Raji (cell line): ENCODE results near the gene MAD2L1.

Source experiments
- POLR2A ChIP-seq: IDR thresholded peaks from 2 replicates; pipeline ENCODE4 v1.6.1; 2011; ENCODE audit warnings: low read depth, low read length, control low read depth; ENCODE audit not compliant: insufficient read depth

Gene MAD2L1

GRCh38 chr4:120066517-120067340 is at the start of gene MAD2L1:
Gene MAD2L1, minus strand, starts transcription at chr4:120066848. Its CDS starts 114 bp downstream, at chr4:120066734.
- TF ChIP-seq POLR2A: peak; percentile 89

GRCh38 chr4:120111745-120112144 is 45.1 kb upstream of the MAD2L1 start:
- no peak for TF ChIP-seq POLR2A

- TF ChIP-seq POLR2A: no peak
Measured at GRCh38 chr4:120109406-120109805, 42.8 kb upstream of the MAD2L1 start.

GRCh38 chr4:120105472-120105871 is 38.8 kb upstream of the MAD2L1 start:
- TF ChIP-seq POLR2A: no peak

GRCh38 chr4:120096508-120097297 is 30.1 kb upstream of the MAD2L1 start:
- no peak for TF ChIP-seq POLR2A

GRCh38 chr4:120088507-120088906 is 21.9 kb upstream of the MAD2L1 start:
- TF ChIP-seq POLR2A: no peak

DNA sequence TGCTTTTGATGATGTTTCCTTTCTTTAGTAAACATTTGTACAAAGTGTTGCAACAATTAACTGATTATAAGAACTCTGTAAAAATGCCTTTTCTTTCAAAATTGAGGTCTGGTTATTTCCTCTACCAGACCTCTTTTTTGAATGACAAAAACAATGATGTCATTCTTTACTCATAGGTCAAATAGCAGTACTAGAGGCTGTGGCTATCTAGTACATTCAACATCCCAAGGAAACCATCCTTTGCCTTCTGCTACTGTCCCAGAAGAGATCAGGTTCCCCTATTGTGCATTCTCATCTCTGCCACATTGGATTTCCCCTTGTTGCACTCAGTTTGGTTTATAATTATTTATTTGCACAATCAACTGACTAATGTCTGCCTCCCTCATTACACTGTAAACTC is 19.1 kb upstream of the MAD2L1 start:
- no peak for TF ChIP-seq POLR2A

DNA sequence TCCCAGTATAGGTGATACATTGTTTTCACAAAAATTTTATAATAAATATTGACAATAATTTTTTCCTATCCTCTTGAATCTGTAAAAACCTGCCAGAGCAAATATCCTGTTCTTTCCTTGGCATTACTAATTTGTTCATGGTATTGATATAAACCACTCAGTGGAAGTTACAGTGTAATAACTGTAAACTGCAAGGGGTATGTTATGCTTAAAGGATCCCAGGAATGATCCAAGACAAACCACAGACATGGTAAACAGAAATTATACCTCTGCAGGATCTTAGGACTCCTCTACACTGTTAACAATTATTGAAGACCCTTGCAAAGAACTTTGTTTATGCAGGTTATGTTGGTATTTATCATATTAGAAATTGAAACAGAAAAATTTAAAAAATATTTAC is 17.7 kb upstream of the MAD2L1 start:
- no peak for TF ChIP-seq POLR2A

- no peak for TF ChIP-seq POLR2A
Measured at GRCh38 chr4:120083152-120083551, 16.5 kb upstream of the MAD2L1 start.

- no peak for TF ChIP-seq POLR2A
Measured at GRCh38 chr4:120082251-120082650, 15.6 kb upstream of the MAD2L1 start.

DNA sequence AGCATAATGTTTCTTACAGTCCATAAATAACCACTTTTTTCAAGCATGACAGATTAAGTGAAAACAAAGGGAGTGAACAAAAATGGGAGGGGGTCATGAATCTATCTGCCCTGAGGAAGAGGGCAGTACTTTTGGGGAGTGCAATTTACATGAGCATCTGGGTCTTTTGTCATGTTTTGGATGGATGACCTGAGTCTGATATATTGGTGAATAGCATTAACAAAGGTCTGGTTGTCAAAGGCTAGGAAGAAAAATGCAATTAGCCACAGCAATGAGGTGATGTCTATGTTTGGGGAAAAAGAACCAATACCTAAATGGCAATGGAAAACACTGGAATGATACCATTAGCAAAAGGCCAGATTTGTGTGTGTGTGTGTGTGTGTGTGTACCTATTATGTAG is 15.1 kb upstream of the MAD2L1 start:
- no peak for TF ChIP-seq POLR2A

DNA sequence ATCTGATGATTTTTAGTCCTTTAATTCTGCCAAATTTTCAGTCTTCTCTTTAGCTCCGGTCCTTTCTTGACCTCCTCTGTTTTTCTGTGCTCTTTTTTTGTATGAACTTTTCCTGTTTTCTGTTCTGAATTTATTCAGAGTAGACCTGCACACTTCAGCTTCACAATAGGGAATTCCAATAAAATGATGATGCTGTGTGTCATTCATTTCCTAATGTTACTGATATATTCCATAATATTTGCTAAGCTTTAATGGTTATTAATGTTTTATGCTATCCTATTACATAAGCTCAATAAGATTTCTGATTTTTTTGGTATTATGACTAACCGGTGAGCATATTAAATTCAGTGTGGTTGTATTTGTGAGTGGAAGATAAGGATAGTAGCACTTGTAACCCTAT is 13.9 kb upstream of the MAD2L1 start:
- TF ChIP-seq POLR2A: no peak

DNA sequence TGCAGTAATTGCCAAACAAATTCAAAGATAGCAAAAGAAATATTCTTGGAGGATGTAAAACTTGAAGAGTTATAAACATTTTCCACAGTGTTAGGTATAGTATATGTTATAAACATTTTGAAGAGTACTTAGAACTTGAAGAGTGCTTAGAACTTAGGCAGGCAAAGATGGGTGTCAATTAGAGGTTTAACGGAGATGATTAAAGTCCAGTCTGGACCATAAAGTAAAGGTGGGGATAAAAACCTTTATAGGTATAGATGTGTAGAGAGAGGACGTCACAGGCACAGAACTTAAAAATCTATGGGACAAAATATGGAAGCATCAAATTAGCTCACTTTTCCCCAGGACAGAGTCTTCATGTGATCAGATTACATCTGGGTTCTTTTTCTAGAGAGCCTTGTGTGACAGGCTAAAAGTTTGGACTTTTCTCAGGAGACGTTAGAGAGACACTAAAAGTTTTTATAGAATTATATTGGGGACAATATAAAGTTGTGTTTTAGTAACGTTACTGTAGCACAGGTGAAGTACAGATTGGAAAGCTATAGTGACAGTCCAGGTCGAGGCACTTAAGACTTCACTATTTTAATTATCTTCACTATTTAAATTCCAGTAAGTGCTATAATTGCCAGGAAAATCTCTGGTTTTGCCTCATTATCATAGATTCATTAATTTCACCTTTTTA is 13.3 kb upstream of the MAD2L1 start:
- TF ChIP-seq POLR2A: no peak

- TF ChIP-seq POLR2A: no peak
Measured at GRCh38 chr4:120078216-120078615, 11.6 kb upstream of the MAD2L1 start.

DNA sequence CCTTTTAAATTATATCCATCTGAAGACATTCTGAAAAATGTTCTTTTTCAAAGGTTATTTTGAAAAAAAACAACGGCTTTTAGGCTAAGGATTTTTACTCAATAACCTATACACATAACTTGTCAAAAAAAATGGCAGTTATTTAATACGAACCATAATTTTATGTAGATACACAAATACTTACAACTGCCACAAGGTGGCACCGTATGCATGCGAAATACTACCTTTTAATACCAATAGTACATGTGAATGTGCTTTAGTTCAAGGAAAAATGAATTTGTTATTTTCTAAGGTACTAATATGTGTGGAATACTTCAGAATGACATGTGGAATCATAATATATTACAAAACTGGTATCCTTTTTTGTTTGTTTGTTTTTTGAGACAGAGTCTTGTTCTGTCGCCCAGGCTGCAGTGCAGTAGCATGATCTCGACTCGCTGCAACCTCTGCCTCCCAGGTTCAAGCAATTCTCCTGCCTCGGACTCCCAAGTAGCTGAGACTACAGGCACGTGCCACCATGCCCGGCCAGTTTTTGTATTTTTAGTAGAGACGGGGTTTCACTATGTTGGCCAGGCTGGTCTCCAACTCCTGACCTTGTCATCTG is 4.6 kb upstream of the MAD2L1 start:
- TF ChIP-seq POLR2A: no peak
